ENCODE measurements around the gene FAF1.

DNA sequence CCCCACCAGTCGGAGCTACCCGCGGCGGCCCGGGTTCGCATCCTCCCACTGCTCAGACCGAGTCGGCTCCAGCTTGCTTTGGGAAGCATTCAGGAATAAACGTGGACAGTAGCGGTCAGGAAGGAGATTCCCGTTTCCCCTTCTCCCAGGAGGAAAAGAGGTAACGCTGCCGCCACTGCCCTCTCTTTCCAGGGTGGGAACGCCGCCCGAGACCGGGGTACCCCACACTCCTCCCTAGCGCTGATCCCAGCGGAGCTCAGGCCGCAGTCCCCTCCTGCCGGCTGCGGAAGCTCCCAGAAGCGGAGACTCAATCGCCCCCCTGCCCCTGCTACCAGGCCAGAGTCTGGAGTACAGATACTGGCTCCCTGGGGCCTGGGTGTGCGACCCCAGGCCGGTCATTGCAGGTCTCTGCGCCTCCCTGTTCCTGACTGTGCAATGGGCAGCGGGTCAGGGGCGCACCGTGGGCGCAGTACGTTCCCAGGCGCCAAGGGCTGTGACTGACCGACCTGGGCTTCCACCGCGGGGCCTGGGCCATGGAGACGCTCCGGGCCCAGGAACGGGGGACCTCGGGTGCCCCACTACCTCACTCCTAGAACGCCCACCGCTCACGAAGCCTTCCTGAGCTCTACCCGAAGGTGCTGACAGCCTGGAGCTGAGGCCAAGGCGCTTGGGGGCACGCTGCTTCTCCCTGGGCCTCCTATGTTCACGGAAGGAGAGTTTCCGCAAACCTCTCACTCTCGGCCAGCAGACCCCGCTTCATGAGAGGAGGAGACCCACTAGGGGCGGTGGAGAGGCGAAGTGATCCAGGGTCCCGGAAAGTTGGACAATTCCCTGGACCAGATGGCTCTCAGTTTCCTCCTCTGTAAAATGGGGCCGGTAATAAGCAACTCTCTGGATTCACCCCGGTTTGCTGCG lies 544.6 kb downstream of the FAF1 start:
- no peak for TF ChIP-seq CTCF (IDR thresholded peaks at IDR 0.05; ENCODE audit: low read depth, low read length, missing input control)
- no peak for TF ChIP-seq REST (IDR thresholded peaks at IDR 0.05)
- TF ChIP-seq, protein P1, sequence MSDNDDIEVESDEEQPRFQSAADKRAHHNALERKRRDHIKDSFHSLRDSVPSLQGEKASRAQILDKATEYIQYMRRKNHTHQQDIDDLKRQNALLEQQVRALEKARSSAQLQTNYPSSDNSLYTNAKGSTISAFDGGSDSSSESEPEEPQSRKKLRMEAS (IDR thresholded peaks at IDR 0.05): no peak
- no peak for TF ChIP-seq HNF4G (IDR thresholded peaks at IDR 0.05)
- no peak for TF ChIP-seq TAF1 (conservative IDR thresholded peaks at IDR 0.05)
- no peak for TF ChIP-seq YY1 (IDR thresholded peaks at IDR 0.05)
- TF ChIP-seq JUND (IDR thresholded peaks at IDR 0.05): no peak
- no peak for TF ChIP-seq NR2F2 (IDR thresholded peaks at IDR 0.05)
- no peak for TF ChIP-seq FOXA1 (IDR thresholded peaks at IDR 0.05)
- TF ChIP-seq ZBTB33 (IDR thresholded peaks at IDR 0.05): no peak

Measured in liver (tissue), 3 donors.